MCF 10A (cell line): ENCODE measurements around the gene LIMS2. TPM values are rescaled to one million over a fixed set of nuclear protein-coding genes. Genes with fewer than 3 reads are reported as not detected.

Experiments used
- BruUV-seq: library from RNA; stranded (reverse); fragments of 400-500 nt; replicated peaks from 2 replicates; lab custom pipeline; 2021; lab: Mats Ljungman, UMichigan
- CTCF ChIA-PET: fragments of 300-600 bp; sonication (Branson Sonifier 250); formaldehyde crosslinking; extraction: SDS; loops from one replicate; lab custom pipeline; 2021; ENCODE audit warnings: antibody characterized with exemption, inconsistent platforms; lab: Yijun Ruan, JAX
- POLR2A ChIA-PET: fragments of 300-600, 350-650 bp; sonication (Branson Sonifier 250); formaldehyde crosslinking; extraction: SDS; loops from one replicate; lab custom pipeline; 2020; ENCODE audit warnings: antibody characterized with exemption, inconsistent platforms; lab: Yijun Ruan, JAX
- DNase-seq: peaks from one replicate; pipeline ENCODE4 v3.0.0-alpha.2; 2018; ENCODE audit not compliant: unreplicated experiment
- H3K27ac Mint-ChIP-seq: one replicate; pipeline ENCODE4 v1.8.0; 2022; ENCODE audit warnings: mild to moderate bottlenecking, low read depth, mixed read lengths; ENCODE audit not compliant: unreplicated experiment
- H3K27me3 Mint-ChIP-seq: one replicate; pipeline ENCODE4 v1.8.0; 2022; ENCODE audit warnings: mixed read lengths; ENCODE audit not compliant: insufficient read depth, unreplicated experiment
- H3K36me3 Mint-ChIP-seq: one replicate; pipeline ENCODE4 v1.8.0; 2022; ENCODE audit warnings: mild to moderate bottlenecking, moderate library complexity, mixed read lengths; ENCODE audit not compliant: insufficient read depth, unreplicated experiment
- H3K4me1 Mint-ChIP-seq: one replicate; pipeline ENCODE4 v1.8.0; 2022; ENCODE audit warnings: mixed read lengths; ENCODE audit not compliant: insufficient read depth, unreplicated experiment
- H3K4me3 Mint-ChIP-seq: one replicate; pipeline ENCODE4 v1.8.0; 2022; ENCODE audit warnings: mild to moderate bottlenecking, moderate library complexity, mixed read lengths; ENCODE audit not compliant: unreplicated experiment
- H3K9me3 Mint-ChIP-seq: one replicate; pipeline ENCODE4 v1.8.0; 2022; ENCODE audit warnings: mixed read lengths; ENCODE audit not compliant: unreplicated experiment
- intact Hi-C: fragments of 100-400 bp; cut with micrococcal nuclease; formaldehyde crosslinking; loops from 2 replicates; pipeline ENCODE4 v1.14.1; 2022
- total RNA-seq: library from RNA; stranded (reverse); gene quantifications from 2 replicates; pipeline ENCODE4 v1.2.3, GENCODE V29; 2022
- TF ChIP-seq, protein P1 (sequence below): fragments of 200-600 bp; IDR thresholded peaks from one replicate; pipeline ENCODE4 v1.8.0; 2022; ENCODE audit warnings: antibody characterized with exemption, mild to moderate bottlenecking; ENCODE audit not compliant: unreplicated experiment

Gene LIMS2
- total RNA-seq, 1 experiment from 2014 or later: not detected

- no peaks in the 10 kb centered on the region for H3K9me3 Mint-ChIP-seq
- intact Hi-C loops: no loop called here
- ChIA-PET CTCF (interaction anchor here (0.6 to 1.8 kb wide), 2 partner anchors 27 to 104 kb away, joined by 3 to 12 read pairs; no protein-coding TSS in a partner anchor), POLR2A (no interaction called here)
- no peak overlapping the region for H3K4me3 Mint-ChIP-seq
- H3K36me3 Mint-ChIP-seq: no peaks in the 10 kb centered on the region
- BruUV-seq: no TSS peak
- peaks cover 45% of the 10 kb centered on the region for H3K27me3 Mint-ChIP-seq
- TF ChIP-seq, protein P1, sequence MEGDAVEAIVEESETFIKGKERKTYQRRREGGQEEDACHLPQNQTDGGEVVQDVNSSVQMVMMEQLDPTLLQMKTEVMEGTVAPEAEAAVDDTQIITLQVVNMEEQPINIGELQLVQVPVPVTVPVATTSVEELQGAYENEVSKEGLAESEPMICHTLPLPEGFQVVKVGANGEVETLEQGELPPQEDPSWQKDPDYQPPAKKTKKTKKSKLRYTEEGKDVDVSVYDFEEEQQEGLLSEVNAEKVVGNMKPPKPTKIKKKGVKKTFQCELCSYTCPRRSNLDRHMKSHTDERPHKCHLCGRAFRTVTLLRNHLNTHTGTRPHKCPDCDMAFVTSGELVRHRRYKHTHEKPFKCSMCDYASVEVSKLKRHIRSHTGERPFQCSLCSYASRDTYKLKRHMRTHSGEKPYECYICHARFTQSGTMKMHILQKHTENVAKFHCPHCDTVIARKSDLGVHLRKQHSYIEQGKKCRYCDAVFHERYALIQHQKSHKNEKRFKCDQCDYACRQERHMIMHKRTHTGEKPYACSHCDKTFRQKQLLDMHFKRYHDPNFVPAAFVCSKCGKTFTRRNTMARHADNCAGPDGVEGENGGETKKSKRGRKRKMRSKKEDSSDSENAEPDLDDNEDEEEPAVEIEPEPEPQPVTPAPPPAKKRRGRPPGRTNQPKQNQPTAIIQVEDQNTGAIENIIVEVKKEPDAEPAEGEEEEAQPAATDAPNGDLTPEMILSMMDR: no peak
- H3K4me1 Mint-ChIP-seq: no peaks in the 10 kb centered on the region
- no peak overlapping the region for H3K27ac Mint-ChIP-seq
- DNase-seq: no peak
Observed at GRCh38 chr2:127676906-127677305, 1.6 kb upstream of the LIMS2 start.

DNA sequence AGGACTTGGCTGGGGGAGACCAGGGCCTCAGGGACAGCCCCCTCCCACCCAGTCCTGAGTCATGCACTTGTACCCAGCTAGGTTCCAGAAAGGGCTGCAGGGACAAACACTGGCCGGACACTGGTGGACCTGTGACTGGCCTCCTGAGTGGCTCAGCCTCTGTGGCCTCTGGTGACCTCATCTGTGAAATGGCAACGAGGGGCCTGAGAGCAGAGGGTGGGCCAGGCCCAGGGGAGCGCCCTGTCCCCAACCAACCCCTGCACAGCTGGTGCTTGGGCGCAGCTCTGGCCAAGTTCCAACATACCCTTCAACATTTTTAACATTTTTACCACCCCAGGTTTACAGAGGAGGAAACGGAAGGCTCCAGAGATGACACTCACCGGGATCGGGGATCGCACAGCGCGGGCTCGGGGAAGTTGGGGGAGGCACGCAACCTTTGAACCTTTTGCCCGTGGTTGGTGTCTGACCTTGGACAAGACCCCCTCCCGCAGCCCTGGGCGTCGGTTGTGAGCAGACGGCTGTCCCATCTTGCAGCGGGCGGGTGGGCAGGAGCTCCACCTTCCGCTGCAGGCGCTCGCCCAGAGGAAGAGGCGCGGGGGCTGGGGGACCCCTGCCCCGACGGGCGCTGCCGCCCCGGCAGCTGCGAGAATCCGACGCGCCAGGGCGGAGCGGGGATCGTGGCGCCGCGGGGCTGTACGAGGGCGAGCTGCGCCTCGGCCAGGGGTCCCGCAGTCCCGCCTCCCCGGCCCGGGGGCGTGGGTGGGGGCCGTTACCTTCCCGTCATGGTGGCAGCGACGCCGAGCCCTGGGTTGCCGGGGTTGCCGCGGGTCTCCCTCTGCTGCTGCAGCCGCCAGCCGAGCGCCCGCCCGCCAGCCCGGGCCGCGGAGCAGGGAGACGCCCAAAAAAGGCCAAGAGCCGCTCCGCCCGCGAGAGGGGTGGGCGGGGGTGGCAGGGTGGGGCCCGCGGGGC lies 805 bp downstream of the LIMS2 start:
- intact Hi-C loops: no loop called here

DNA sequence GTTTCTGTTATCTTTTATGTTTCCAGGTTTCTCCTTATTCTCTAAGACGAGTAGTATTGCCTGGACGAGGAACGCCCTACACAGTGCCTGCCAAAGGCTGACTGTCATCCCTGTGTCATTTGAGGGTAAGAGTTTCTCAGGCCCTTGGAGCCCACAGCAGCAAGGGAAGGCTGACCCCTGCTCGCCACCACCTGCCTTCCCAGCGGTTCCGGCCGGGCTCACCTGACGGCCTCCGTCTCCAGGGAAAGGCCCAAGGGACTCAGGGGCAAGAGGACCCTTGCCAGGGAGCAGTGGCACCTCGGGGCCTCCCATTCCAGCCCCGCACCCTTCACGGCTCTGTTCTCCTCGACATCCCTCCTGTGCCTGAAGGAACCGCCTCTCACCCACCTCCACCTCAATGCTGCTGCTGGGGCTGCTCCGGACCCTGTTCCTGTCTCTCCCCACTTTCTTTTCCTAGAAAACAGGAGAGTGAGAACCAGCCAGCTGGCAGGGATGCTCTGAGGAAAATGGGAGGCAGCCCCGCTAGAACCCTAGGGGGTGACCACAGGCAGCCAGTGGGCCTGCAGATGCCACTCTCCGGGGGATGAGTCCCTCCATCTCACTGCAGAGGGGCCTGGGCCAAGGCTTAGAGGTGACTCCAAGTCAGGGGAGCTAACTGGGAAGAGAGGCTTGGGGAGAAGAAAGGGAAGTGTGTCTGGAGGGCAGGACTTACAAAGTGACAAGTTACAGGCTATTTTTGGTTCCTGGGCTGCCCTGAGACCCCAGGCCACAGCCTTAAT lies 1.9 kb downstream of the LIMS2 start:
- Mint-ChIP-seq H3K9me3 (no peaks in the 10 kb centered on the region), H3K27ac (no peak overlapping the region), H3K4me3 (no peak overlapping the region), H3K36me3 (no peaks in the 10 kb centered on the region), H3K27me3 (peaks cover 56% of the 10 kb centered on the region), H3K4me1 (no peaks in the 10 kb centered on the region)
- intact Hi-C loops: no loop called here
- TF ChIP-seq, protein P1: no peak
- DNase-seq: no peak
- ChIA-PET POLR2A (interaction anchor here (0.7 kb wide), 1 partner anchor 432 kb away, joined by 3 read pairs; no protein-coding TSS in a partner anchor), CTCF (no interaction called here)
- BruUV-seq: no TSS peak

More for the DNA sequence above, 805 bp downstream of the LIMS2 start:
- ChIA-PET CTCF (no interaction called here), POLR2A (interaction anchor here (0.7 kb wide), 1 partner anchor 433 kb away, joined by 3 read pairs; no protein-coding TSS in a partner anchor)
- Mint-ChIP-seq H3K9me3 (no peaks in the 10 kb centered on the region), H3K36me3 (no peaks in the 10 kb centered on the region), H3K27me3 (peaks cover 49% of the 10 kb centered on the region), H3K27ac (no peak overlapping the region), H3K4me3 (peak overlapping the region; percentile 28), H3K4me1 (no peaks in the 10 kb centered on the region)
- no peak for DNase-seq
- BruUV-seq: no TSS peak
- TF ChIP-seq, protein P1: no peak
